Renal cortex interstitium (tissue), 11 donors: ENCODE data around the gene FLYWCH1. TPM values are rescaled to one million over a fixed set of nuclear protein-coding genes. Genes with fewer than 3 reads are reported as not detected.

Experiments used
- DNase-seq, 11 donors: peaks; one replicate each; pipeline ENCODE4 v3.0.0-alpha.2; 2013; ENCODE audit warnings: low read depth in 9 of 11, low spot score in 4 of 11; ENCODE audit errors: extremely low read depth in 1 of 11
- polyA plus RNA-seq, 3 donors: library from polyadenylated mRNA; unstranded; fragments of 120-200 nt; gene quantifications; one replicate each; pipeline ENCODE4 v1.2.1, GENCODE V29; 2013; ENCODE audit not compliant: insufficient read length in 3 of 3

FLYWCH1 gene
- polyA plus RNA-seq, 3 donors, result 17.8 to 45.4 (median 31.1) TPM

DNA sequence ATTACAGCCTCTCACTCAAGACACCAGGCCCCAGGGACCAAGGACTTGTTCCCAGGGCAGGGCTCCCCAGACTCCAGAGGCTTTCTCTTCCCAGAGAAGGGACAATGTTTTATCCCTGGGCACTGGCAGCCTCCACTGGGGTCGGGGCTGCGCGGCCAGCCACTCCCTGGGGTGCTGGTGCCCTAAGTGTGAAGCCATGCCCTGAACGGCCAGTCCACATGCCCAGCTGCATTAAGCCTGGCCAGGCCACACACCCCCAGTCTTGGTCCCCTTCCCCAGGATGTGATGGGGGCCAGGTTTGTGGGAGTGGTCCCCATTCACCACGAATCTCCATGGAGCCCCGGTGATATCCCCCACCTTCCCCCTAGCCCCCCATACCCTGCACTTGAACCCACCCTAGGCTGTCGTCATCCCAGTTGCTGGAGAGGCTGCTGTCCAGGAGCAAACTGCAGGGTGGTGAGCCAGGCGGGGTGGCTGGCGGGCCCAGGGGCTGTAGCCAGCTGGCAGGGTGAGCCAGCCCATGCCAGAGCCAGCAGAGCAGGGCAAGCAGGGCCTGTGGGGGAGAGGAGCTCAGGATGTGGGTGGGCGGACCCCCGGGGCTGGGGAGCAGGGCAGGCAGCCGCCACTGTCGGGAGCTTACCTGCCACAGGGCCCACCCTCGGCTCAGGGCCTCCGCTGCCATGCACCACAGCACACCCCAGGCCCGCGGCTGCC, 62.0 kb downstream of the FLYWCH1 start:
- DNase-seq, result no peak

DNA sequence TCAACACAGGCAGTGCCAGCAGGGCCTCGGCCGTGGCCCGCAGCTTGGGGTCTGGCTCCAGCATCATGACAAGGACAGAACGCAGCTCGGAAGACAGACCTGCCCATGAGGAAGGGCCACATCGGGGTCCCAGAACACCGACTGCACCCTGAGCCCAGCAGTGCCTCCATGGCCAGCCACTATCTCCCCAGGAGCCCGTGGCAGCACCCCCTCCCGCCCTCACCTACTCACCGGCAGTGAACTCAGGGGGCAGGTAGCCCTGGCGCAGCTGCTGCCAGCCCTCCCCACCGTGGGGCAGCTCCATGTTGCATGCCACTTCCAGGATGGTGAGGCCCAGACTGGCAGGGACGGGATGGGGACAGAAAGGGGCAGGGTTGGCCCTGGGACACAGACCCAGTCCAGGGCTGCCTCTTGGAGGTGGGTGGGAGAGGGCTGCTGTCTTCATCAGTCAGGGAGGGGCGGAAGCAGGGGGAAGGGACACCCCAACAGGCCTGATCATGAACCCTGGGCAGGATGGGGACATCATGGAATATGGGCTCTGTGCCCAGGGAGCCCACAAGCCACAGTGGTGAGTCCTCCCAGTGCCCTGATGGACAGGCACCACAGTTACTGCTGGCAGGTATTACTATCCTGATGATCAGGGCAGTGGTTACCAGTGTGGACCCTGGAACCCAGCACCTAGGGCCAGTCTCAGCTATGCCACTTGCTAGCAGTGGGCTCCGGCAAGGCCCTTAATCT, 62.8 kb downstream of the FLYWCH1 start:
- no peak for DNase-seq

DNA sequence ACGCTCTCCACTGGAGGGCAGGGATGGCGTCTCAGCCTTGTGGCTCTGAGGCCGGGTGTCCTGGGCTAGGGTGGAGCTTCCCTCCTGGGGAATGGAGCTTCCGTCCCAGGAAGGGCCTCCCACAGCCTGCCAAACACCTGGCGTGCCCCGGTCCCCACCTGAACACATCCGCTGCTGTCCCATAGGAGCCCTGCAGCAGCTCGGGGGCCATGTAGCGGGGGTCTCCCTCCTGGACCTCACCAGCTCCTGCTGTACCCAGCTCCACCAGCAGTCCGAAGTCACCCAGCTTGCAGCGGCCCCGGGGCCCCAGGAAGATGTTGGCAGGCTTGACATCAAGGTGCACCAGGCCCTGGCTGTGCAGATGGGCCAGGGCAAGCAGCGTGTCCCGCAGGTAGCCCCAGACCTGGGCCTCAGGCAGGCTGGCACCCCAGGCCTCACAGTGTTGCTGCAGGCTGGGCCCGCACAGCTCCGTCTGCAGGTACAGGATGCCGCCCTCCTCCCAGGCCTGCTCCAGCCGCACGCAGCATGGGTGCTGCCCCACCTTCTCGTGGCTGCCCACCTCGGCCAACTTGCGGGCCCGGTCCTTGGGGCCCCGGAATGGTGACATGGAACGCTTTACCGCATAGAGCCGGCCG, 63.5 kb downstream of the FLYWCH1 start:
- DNase-seq, result no peak

- no peak for DNase-seq
Observed at GRCh38 chr16:2976201-2976600, 64.5 kb downstream of the FLYWCH1 start.

- no peak for DNase-seq
Observed at GRCh38 chr16:2976673-2977072, 64.9 kb downstream of the FLYWCH1 start.

- no peak for DNase-seq
Observed at GRCh38 chr16:2977440-2977839, 65.7 kb downstream of the FLYWCH1 start.

DNA sequence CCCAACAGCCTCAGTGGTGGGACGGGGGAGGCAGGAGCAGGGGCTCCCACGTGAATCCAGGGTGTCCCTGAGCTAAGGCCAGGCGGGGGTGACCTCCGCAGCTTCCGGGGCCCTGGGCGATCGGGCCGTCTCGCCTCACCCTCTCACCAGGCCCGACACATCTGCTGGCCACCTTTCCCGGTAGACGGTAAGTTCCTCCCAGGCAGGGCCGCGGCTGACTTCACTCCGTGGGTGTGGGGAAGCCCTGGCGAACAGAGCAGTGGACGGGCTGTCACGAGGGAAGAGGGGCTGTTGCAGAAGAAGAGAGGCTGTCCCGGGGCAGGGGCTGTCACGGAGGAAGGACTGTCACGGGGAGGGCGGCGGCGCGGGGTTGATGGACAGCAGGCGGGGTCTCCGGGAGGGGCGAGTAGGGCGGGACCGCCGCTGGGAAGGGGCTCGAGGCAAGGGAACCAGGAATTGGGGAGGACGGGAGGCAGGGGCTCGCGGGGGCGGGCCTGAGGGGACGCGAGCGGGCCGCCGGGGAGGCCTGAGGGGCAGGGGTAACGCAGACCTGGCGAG, 68.0 kb downstream of the FLYWCH1 start:
- DNase-seq, result no peak

DNA sequence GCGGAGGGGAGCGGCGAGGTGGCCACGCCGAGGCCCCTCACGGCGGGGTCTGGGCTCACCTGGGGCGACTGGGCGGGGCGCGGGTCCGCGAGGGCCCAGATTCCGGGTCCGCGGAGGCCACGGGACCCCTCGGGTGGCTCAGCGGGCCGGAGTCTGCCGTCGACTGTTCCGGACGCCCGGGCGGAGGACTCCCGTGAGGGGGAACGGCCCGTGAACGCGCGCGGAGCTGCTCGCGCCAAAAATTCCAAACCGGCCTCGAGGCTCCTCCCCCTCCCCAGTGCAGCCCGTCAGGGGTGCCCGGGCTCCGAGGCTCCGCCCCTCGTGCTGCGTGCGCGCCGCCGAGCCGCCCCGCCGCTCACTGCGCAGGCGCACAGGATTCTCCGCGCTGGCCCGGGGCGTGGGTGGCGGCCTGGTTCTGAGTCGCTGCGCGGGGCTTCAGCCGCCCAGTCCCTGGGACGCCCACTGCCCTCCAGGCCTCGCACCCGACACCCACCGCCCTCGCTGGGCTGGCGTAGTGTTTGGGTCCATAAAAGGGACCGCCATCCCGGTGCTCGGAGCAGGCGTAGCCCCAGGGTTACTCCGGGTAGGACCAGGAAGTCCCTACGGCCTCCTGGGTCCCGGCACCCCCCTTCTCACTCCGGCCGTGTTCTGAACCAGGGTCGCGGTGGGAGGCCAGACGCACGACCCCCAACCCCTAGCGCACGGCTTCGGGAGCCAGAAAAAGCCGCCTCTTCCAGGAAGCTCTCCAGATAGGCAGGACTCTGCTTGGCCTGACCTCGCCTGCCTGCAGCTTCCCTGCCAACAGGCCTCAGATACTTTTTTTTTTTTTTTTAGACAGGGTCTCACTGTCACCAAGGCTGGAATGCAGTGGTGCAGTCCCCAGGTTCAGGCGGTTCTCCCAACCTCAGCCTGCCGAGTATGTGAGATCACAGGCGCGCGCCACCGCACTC, 68.8 kb downstream of the FLYWCH1 start, which contains the start of gene PKMYT1:
Gene PKMYT1 (minus strand): TSS at position 220 of the 950 bp plus-strand sequence. CDS start 789 bp downstream, outside the sequence.
- peak in 10 of 11 donors; percentile 71 to 91 (median 86) for DNase-seq

DNA sequence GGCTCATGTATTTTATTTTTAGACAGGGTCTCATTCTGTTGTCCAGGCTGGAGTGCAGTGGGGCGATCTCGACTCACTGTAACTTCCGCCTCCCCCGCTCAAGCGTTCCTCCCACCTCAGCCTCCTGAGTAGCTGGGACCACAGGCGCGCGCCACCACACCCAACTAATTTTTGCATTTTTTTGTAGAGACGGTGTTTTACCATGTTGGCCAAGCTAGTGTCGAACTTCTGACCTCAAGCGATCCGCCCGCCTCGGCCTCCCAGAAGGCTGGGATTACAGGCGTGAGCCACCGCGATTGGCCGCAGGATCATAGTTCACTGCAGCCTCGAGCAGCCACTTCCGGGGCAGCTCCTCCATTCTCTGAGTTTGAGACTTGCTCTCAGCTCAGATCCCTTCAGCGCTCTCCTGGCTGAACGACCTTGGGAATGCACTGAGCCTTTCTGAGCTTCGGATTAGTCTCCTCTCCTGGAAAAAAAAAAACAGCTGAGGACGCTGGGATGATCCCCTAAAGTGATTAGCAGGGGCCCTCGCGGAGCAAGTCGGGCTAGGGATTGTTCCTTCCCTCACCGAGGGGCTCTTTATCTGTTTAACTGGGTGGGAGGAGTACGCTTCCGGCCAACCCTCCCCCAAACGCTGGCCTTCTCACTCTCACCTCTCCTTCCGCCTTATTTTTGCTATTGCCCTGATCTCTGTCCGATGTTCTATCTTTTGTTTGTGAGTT, 69.6 kb downstream of the FLYWCH1 start:
- DNase-seq, result no peak

DNA sequence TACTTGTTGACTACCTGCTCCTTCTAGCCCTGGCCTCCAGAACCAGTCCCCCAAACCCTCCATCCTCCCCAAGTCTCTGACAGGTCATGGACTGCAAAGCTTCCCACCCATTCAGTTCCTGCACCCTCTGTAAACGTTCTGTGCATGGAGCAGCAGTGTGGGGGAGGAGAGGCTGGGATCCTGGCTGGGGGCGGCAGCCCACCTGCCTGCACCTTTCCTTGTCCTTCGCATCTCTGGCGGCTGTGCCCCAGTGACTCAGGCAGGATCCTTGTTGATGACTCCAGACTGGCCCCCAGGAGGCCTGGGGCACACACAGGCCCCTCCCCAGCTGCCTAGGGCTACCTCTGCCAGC, 70.1 kb downstream of the FLYWCH1 start:
- no peak for DNase-seq

GRCh38 chr16:2982402-2982801, 70.7 kb downstream of the FLYWCH1 start:
- no peak for DNase-seq

- peak in 4 of 11 donors; percentile 62 to 75 (median 71) for DNase-seq
Observed at GRCh38 chr16:2983706-2984136, 72.0 kb downstream of the FLYWCH1 start.

- DNase-seq, result no peak
Observed at GRCh38 chr16:2985462-2985861, 73.7 kb downstream of the FLYWCH1 start.

DNA sequence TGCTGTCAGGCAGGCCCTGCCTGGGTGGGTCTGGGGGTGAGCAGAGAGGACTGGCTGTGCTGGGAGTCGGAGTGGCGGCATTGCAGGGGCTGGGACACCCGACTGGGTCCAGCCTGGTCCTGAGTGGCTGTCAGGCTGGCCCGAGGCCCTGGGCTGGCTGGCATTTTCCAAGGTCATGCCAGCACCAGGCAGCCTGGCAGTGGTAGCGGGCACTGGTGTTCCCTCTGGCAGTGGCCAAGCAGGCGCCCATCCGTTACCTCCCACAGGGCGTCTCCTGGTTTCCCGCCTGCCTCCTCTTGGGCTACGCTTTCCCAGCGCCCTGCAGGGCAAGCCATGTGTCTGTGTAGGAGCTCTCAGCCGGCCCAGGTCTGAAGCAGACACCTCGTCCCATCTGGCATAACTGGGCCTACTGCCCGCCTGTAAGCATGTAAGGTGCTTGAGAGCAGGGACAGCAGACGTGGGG, 74.2 kb downstream of the FLYWCH1 start:
- no peak for DNase-seq

DNA sequence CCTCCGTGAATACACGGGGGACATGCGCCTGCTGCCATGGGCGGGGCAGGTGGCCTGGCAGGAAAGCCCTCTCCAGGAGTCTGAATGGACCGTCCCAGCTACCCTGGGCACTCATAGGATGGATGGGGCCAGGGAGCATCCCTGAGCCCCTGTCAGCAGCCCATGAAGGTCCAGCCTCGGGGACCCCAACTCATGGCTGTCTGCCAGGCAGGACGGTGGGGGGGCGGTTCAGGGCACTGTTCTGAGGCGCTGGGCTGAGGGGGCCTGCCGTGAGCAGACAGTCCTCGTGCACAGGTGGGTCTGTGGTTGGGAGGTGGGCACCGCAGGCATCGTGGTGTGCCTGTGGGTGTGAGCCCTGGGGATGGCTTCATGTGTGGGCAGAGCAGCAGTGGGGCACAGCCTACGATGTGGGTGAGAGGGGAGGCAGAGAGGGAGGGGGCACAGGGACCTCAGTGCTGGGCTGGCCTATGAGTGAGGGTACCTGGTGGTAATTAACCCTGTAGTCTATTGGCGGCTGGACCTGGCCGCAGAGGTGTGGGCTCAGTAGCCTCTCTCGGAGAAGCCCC, 75.0 kb downstream of the FLYWCH1 start:
- DNase-seq, result no peak

- DNase-seq, result no peak
Observed at GRCh38 chr16:2987286-2987685, 75.6 kb downstream of the FLYWCH1 start.

GRCh38 chr16:2987833-2988232, 76.1 kb downstream of the FLYWCH1 start:
- no peak for DNase-seq
